Activated CD4-positive, CD25-positive, alpha-beta regulatory T cell (primary cell): ENCODE results near the gene CDH23.
A peak's percentile ranks its signal among the peaks of the same experiment; 100 is the strongest.

Source experiments
- DNase-seq, 4 experiments: peaks; one replicate each; lab custom pipeline; 2025; lab: John Stamatoyannopoulos, UW

The CDH23 gene

GRCh38 chr10:71757399-71757922, 360.7 kb downstream of the CDH23 start:
- DNase-seq: no peak

GRCh38 chr10:71761105-71761511, 364.4 kb downstream of the CDH23 start:
- no peak for DNase-seq

DNA sequence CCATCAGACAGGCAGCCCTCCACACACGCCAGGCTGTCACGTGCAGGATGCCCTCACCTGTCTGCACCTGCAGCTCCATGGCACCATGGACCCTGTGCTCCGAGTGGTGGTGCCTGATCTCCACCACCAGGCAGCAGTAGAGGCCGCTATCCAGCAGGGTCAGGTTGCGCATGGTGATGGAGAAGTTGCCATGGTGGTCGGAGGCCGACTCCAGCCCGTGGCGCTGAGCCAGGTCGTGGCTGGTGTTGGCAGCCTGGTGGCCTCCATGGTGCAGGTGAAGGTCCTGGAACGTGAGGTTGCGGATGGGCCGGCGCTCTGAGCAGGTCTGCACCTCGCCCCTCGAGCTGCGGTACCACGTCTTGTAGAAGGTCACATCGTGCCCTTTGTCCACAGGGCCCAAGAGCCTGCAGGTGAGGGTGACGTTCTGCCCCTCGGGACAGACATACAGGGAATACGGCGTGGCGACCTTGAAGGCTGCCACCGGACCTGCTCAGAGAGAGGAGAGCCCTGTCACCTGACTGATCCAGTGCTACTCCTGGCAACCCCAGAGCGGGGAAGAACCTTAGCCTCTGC, 364.9 kb downstream of the CDH23 start:
- no peak for DNase-seq

DNA sequence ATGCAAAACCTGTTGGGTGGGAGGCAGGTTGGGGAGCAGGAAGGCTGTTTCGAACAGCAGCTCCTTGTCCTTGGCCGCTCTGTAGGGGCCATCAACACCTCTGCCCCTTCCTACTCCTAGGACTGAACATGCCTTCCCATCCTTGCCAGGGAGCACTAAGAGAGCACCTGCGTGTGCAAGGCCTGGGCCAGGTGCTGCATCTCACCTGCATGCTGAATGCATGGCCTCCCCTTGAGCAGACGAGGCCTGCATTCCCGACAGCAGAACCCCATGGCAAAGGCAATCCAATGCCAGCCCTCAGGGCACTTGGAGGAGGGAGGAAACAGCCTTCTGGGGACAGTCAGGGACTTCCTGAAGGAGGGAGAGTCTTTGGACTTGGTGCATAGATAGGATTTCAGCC, 365.6 kb downstream of the CDH23 start:
- no peak for DNase-seq

DNA sequence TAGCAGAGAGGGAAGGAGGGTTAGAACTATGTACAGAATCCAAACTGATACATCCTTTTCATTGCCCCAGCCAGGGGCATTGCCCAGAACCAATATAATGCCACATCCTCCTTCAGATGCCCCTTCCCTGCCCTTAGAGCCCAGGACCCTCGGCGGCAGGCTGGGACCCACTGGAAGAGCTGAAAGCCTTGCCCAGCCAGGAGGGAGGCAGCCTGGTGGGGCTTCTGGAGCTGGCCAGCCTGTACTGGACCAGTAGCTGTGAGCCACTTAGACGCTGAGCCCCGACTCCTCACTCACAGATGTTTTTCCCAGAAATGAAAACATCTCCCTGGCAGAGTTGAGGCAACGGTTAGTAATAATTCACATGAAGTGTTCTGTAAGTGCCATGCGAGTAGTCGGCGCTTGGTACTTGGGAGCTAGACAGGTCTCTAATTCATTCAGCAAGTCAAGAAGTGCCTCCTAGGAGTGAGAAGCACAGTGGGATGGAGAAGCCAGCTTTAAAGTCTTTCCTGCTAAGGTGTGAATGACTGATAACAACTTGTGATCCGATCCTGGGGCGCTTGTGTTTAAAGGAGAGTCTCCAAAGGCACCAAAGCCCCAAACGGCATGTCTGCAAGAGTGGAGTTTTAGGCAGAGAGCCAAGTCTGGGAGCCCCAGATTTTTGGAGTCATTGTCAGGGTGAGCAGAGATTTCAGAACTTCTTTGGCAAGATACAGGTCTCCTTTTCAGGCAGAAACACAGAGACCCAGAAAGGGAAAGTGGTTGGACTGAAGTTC, 366.8 kb downstream of the CDH23 start:
- DNase-seq: no peak

- DNase-seq: no peak
These were observed 368.6 kb downstream of the CDH23 start for GRCh38 chr10:71765176-71765904.

- DNase-seq: no peak
These were observed 369.4 kb downstream of the CDH23 start for GRCh38 chr10:71765906-71766716.

GRCh38 chr10:71766717-71767419, 370.1 kb downstream of the CDH23 start:
- no peak for DNase-seq

DNA sequence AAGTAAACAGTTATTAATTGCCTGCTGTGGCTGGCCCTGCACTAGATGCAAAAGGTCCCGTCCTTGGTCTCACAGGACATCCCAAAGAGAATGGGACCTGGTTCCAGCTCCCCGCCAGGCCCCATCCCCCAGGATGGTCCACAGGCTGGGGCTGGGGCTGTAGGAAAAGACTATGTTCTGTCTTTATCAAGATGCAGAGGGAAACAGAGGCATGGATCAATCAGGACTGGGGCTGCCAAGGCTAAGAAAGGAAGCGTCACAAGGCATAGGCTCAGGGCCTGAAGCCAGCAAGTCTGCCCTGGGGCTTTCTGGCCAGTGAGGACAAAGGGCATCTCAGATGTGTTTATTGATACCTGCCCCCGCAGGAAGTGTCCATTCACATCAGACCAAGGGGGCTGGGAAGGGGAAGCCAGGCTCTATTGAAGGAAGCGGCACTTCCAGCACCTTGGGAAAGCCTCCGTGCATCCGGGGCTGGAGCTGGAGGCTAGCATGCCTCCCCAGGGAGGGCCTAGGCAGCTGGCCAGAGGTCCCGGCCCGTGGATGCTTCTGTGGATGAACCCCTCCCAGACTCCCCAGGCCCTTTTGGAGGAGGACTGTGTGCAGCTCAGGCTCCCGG, 370.8 kb downstream of the CDH23 start:
- DNase-seq: no peak

DNA sequence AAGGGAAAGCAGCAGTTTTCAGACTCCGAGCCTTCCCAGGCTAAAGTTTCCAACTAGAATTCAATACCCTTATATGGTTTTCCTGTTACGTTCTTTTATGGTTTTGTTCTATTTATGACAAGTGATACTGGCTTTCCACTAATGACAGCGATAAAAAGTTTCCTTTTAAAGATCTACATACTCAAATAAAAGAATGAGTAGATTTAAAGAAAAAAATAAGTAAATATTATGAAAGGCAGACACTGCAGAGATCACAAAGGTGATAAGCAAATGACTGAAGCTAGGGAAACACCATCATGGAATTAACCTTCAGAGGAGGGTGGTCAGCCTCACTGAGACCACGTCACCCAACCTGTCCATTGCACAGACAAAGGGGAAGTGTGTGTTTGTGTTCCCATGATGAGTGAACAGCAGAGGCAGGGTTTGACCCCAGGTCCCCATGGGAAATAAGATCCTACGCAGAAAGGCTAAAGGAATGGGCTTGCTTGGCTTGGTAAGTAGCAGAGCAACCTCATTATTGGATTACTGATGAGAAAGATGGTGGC, 372.6 kb downstream of the CDH23 start:
- DNase-seq: no peak

GRCh38 chr10:71770255-71770654, 373.5 kb downstream of the CDH23 start:
- DNase-seq: no peak

- DNase-seq: no peak
These were observed 374.1 kb downstream of the CDH23 start for GRCh38 chr10:71770789-71771188.

GRCh38 chr10:71771204-71771603, 374.5 kb downstream of the CDH23 start:
- DNase-seq: no peak

GRCh38 chr10:71771821-71772617, 375.3 kb downstream of the CDH23 start:
- no peak for DNase-seq

DNA sequence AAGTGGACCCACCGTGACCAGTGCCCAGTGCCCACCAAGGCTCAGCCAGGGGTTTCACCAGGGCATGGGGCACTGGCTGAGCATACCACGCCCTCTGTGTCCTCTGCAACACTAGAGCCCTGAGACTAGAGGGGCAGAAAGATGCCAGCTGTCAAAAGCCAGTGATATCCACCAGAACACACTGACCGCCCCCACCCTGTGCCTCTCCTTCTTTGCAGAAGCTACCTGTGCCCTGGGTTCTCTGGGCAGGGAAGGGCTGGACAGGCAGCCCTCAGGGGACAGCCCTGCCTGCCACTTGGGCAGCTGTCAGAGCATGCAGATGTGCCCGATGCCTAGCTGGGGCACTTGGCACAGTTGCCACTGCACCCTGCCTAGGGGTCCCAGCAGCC, 376.1 kb downstream of the CDH23 start:
- no peak for DNase-seq

GRCh38 chr10:71773221-71773971, 376.7 kb downstream of the CDH23 start, which contains the start of gene VSIR:
TSS of gene VSIR (minus strand) at chr10:71773520. CDS start at chr10:71773439, 81 bp downstream.
- peak; percentile 87 to 93 (median 88) for DNase-seq

DNA sequence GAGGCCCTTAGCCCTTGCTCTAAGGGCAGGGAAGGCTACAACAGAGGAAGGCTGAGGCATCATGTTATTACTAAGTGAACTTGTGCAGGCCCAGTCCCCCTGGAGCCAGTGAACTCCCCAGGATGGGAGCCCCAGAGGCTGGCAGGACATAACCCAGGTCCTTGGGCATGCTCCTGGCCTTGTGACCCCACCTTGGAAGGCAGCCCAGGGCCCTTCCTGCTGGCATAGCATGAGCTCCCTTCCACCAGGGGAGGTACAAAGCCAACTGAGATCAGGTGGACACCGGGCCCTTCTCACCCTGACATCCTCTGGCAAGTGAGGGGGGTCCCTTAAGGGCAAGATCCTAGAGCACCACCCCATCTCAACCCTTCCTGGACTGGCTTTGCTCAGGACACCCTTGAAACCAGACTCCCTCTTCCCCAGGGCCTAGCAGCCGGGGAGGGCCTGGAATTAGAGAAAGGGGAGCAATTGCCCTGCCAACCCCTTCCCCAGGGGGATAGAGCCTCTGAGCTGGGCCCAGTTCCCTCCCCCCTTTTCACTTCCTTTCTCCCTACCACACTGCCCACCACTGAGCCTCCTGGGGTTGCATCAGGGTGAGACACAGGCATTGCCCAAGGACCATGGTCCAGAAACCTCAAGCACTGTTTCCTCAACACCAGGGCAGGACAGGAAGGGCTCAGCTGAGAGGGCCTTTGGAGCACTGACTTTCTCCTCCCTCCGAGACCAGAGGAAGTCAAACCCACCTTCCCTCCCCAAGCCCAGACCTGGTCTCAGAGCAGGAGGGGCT, 378.4 kb downstream of the CDH23 start:
- no peak for DNase-seq

DNA sequence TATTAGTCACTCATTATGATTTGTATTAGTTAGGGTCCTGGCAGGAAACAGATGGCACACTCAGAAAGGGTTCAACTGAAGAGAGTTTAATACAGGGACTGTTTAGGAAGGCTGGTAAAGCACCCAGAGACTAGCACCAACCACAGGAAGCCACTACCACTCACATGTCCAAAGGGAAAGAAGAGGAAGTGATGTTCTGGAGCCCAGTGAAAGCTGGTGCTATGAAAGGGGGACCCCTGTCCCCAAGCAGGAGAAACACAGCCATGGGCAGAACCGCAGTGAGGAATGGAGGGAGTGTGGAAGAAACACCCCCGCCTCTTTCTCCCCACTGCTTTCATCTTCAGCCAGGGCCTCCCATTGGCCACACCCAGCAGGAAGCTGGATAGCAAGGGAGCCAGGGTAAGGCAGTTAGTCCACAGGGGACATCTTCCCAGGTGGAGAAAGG, 379.8 kb downstream of the CDH23 start:
- DNase-seq: no peak
